Measurements from ENCODE around the gene TBL3.

- no peak for TF ChIP-seq EZH2 (IDR thresholded peaks at IDR 0.05; ENCODE audit: insufficient read depth, low read length)
- no peak for TF ChIP-seq CTCF (IDR thresholded peaks at IDR 0.05; ENCODE audit: insufficient read depth, low read depth, low read length)
Measured at GRCh38 chr16:2028146-2028545, 56.3 kb downstream of the TBL3 start.
